ENCODE measurements around the gene FCRL1. TPM values are rescaled to one million over a fixed set of nuclear protein-coding genes. Genes with fewer than 3 reads are reported as not detected.
A peak's percentile ranks its signal among the peaks of the same experiment; 100 is the strongest.

Gene FCRL1, protein sequence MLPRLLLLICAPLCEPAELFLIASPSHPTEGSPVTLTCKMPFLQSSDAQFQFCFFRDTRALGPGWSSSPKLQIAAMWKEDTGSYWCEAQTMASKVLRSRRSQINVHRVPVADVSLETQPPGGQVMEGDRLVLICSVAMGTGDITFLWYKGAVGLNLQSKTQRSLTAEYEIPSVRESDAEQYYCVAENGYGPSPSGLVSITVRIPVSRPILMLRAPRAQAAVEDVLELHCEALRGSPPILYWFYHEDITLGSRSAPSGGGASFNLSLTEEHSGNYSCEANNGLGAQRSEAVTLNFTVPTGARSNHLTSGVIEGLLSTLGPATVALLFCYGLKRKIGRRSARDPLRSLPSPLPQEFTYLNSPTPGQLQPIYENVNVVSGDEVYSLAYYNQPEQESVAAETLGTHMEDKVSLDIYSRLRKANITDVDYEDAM
- total RNA-seq, result not detected

GRCh38 chr1:157819896-157820295, at the start of gene FCRL1:
TSS of gene FCRL1 (minus strand) at chr1:157820120. CDS start at chr1:157820037, 83 bp downstream.
- ATAC-seq, result no peak
- no peak for DNase-seq (ENCODE audit: low spot score)

GRCh38 chr1:157868654-157869053, 48.7 kb upstream of the FCRL1 start:
- DNase-seq (ENCODE audit: low spot score) (no peak), ATAC-seq (no peak)

DNA sequence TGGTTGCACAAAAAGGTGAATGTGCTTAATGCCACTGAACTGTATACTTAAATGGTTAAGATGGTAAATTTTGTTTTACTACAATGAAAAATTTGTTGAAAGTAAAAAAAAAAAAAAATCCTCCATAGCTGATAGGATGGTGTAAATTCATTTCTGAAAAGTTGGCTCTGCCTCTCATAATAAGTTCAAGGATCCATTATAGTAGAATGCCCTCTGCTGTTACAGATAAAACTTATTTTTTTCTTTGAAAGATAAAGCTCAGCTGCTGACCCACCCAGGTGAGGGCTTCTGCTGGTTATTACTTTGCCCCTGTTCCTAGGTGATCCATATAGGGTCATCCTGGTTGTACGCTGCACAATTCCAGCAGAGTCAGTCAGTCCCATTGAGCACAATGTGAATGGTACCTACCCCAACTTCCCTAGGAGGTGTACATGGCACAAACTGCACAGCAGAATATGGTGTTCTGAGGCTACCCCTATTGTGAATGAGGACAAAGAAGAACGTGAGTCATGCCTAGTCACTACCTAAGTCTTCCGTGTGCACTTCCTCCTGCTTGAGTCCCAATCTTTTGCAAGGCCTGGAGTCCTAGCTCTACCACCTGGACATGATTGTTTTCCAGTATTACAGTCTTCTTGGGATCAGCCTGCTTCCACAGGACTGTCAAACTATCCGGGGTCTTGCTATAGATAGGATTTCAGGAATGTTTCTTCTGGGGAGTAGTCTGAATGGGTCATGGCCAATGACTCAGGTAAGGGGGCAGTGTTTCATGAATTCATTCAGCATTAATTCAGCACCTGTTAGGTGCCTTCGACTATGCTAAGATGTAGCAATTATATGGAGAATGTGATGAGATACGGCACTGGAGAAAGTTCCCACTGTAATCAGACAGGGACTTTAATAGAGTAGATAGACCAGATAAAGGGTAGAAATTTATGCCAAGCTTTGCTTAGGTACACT, 42.5 kb upstream of the FCRL1 start:
- DNase-seq (ENCODE audit: low spot score), result no peak
- ATAC-seq, result no peak

GRCh38 chr1:157856538-157856937, 36.6 kb upstream of the FCRL1 start:
- no peak for DNase-seq (ENCODE audit: low spot score)
- ATAC-seq, result no peak

GRCh38 chr1:157852476-157852875, 32.6 kb upstream of the FCRL1 start:
- DNase-seq (ENCODE audit: low spot score) (no peak), ATAC-seq (no peak)

DNA sequence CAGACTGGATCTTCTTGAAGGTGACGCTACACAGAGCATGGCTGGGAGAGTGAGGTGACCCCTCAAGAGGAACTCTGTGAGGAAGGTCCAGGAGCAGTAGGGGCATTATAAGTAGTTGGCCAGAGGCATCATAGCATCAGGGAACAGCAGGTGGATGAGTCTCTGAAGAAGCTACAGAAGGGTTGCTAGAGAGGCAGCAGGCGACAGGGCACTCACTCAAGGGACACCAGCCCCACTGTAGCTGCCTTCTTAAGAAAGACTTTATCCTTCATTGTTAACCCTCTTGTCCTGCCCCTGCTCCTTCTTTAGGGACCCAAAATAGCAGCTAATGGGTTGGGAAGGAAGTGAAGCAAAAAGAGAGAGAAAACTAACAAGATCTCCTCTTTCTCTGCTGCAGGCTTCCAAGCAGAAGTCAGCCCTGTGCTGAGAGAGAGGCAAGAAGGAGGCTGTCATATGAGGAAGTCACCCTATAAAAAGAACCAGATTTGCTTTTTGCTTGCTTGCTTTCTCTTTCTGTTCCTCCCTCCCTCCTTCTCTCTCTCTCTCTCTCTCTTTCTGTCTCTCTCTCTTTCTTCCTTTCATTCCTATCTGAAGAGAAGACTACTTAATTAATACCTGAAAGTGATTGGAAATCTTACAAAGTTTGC, 29.4 kb upstream of the FCRL1 start:
- ATAC-seq (peak; percentile 29), DNase-seq (ENCODE audit: low spot score) (no peak)

- DNase-seq (ENCODE audit: low spot score) (no peak), ATAC-seq (peak; percentile 52)
These were observed 24.3 kb upstream of the FCRL1 start for GRCh38 chr1:157844089-157844830.

DNA sequence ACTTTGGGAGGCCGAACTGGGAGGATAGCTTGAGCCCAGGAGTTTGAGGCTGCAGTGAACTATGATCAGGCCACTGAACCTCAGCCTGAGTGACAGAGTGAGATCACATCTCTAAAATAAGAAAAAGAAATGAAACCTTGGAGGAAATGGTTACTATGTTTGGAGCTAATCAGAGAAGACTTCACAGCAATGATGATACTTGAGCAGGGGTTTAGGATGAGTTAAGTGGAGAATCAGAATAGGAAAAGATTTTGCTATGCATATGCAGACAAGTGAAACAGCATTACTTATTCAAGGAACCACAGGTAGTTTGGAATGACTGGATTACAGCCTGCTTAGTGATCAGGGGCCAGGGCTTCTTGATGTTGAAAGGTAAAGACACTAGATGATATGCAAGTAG, 23.0 kb upstream of the FCRL1 start:
- ATAC-seq (no peak), DNase-seq (ENCODE audit: low spot score) (no peak)

GRCh38 chr1:157841708-157842107, 21.8 kb upstream of the FCRL1 start, which contains the start of gene CD5L:
TSS of gene CD5L (minus strand) at chr1:157841808. CDS start at chr1:157841701, 107 bp downstream.
- ATAC-seq (no peak), DNase-seq (ENCODE audit: low spot score) (no peak)

DNA sequence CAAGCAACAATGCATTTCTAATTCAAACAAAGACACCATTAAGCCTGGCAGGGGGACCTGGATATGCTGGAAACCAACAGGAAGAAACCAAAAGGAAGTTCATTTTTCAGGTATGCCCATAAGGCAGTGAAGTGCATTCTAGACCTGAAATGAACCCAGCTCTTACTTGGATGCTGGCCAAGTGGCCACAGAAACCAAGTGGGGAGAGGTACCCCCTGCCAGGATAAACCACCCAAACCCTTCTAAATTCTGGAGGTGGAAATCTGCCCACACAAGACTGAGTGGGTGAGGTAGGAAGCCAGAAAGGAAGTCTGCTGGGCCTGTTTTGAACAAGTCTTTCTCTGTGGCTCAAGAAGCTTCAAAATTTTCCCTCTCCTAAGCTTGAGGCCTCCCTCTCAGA, 19.0 kb upstream of the FCRL1 start:
- no peak for ATAC-seq
- no peak for DNase-seq (ENCODE audit: low spot score)

GRCh38 chr1:157834430-157834829, 14.5 kb upstream of the FCRL1 start:
- ATAC-seq (no peak), DNase-seq (ENCODE audit: low spot score) (no peak)

- no peak for ATAC-seq
- DNase-seq (ENCODE audit: low spot score), result no peak
These were observed 13.2 kb upstream of the FCRL1 start for GRCh38 chr1:157833145-157833544.

DNA sequence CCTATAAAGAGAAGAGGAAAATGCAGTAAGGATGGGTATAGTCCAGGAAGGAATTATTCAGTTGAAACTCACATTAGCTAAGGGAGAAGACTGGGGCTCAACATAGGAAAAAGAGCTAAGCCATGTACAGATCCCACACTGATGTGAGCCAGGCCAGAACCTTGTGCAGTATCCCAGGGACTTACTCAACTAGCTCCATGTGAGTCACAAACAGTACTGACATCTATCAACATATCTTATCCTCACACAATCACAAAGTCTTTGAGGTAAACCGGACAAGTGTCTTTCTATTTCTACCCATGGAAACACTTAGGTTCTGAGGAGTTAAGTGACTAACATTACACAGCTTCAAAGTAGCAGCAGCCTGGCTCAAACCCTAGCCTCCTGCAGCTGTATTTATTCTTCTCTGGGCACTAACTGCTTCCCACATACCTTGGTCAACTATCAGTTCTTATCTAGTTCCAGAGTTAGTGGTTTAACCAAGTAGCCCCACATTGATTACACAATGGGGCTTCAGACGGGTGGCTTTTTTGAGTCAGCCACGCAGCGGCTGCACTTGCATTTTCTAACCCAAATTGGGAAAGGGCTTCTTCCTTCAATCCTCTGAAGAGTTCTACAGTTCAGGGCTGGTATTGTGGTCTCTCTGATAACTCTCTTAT, 12.2 kb upstream of the FCRL1 start:
- no peak for ATAC-seq
- DNase-seq (ENCODE audit: low spot score), result no peak

GRCh38 chr1:157830887-157831286, 11.0 kb upstream of the FCRL1 start:
- no peak for DNase-seq (ENCODE audit: low spot score)
- ATAC-seq, result no peak

GRCh38 chr1:157829711-157830110, 9.8 kb upstream of the FCRL1 start:
- ATAC-seq (no peak), DNase-seq (ENCODE audit: low spot score) (no peak)

DNA sequence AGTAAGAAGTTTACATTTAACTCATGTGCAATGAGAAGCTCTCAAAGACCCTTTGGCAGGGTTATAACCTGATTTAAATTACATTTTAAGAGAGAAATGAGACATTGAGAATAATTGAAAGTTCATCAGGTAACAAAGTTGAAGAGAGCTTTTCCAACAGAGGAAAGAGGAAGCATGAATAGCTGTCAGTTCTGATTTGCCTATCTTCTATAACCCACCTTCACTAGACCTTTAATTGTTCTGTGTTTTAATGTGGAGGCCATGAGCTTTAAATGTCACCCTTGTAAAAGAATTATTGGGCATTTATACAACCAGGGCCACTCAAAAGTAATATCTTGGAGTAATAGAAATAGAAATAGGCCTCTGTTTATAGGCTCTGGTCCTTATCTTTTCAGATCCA, 9.3 kb upstream of the FCRL1 start:
- no peak for DNase-seq (ENCODE audit: low spot score)
- ATAC-seq, result no peak

DNA sequence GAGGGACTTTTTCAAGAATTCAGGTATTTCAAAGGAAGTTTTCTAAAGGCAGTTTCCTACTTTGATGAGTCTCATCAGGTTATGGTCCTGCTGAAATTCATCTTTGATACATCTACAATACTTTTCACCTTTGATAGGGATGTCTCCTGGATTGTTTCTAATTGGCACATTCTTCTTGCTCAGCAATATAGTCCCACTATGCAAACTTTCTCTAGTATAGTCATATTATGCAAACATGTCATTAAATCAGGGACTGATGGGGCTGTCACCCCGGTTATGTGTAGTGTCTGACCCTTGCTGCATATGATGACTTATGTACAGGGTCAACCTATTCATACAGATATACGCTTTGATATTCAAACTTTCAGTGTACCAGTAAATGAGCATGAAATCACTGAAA, 379 bp upstream of the FCRL1 start:
- ATAC-seq, result no peak

GRCh38 chr1:157819215-157819614, 705 bp downstream of the FCRL1 start:
- ATAC-seq, result no peak

More for the DNA sequence above, 379 bp upstream of the FCRL1 start:
- no peak for DNase-seq (ENCODE audit: low spot score)

GRCh38 chr1:157813269-157813668, 6.7 kb downstream of the FCRL1 start:
- DNase-seq (ENCODE audit: low spot score) (no peak), ATAC-seq (no peak)

More at GRCh38 chr1:157819215-157819614, 705 bp downstream of the FCRL1 start:
- DNase-seq (ENCODE audit: low spot score), result no peak
